ENCODE results near the gene DAPK2. TPM values are rescaled to one million over a fixed set of nuclear protein-coding genes. Genes with fewer than 3 reads are reported as not detected.
A peak's percentile ranks its signal among the peaks of the same experiment; 100 is the strongest.

The DAPK2 gene
- total RNA-seq, 4 donors from 2014 or later = 47.4 to 105 (median 78.7) TPM

DNA sequence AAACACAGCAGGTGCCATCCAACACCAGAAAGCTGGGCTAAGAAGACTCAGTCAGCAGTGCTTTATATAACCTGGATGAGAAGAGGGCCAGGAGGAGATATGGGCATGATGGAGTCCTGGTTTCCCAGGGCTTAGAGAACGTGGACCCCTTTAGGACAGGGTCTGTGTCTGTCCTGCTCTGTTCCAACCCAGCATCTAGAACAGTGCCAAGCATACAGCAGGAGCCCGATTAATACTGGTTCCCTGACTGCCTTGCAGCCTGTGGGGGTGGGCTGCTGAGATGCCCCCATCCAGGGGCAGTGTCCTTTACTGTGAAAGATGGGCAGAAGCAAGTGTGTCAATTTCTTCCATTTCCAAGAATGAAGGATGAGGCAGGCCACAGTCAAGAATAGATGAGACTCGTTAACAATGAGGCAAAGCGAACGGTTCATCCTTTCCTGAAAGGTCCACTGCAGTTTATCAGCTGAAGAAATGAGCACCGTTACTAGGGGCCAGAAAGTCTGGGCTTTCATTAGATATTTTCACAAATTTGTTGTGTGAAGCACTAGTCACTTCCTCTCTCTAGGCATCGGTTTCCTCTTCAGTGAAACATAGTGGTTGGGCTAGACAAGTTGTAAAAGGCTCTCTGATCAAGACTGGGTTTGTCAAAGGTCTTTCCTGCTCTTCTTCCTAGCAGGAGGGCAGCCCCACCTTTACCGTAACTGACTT, 140.6 kb downstream of the DAPK2 start:
- H3K27ac ChIP-seq = peak overlapping the region in 2 of 3 donors; percentile 41 to 70

DNA sequence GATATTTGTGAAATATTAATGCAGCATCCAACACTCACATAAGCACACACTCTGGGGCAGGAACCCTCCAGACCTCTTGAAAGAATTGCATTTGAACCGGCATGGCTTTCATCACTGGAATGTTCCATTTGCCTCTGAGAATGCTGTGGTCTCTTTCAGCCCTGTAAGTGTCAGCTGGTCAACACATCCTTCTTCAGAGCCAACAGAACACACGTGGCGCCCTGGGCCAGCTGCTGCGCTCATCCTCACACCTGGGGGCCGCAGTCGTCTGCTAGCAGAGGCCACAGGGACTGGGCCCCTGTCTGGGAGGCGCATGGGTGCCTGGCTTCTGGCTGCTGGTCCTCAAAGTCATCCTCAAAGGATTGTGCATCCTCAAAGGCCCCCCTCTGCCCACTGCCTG, 141.2 kb downstream of the DAPK2 start:
- Histone ChIP-seq H3K27ac (peak overlapping the region in 1 of 3 donors; percentile 70), H3K36me3 (peaks cover 0 to 5% of the 10 kb centered on the region in 2 donors), H3K27me3 (no peaks in the 10 kb centered on the region), H3K4me3 (replicated peaks in 1 of 3) (no peak overlapping the region), H3K9me3 (no peaks in the 10 kb centered on the region), H3K4me1 (peaks cover 22 to 38% of the 10 kb centered on the region in 2 donors)
- no peak for DNase-seq
- WGBS, 2 donors = 90 to 92% methylated on average over 7 of the region's 7 CpGs
- intact Hi-C loops (cut with DNase I) = no loop called here
- TF ChIP-seq, protein P1, sequence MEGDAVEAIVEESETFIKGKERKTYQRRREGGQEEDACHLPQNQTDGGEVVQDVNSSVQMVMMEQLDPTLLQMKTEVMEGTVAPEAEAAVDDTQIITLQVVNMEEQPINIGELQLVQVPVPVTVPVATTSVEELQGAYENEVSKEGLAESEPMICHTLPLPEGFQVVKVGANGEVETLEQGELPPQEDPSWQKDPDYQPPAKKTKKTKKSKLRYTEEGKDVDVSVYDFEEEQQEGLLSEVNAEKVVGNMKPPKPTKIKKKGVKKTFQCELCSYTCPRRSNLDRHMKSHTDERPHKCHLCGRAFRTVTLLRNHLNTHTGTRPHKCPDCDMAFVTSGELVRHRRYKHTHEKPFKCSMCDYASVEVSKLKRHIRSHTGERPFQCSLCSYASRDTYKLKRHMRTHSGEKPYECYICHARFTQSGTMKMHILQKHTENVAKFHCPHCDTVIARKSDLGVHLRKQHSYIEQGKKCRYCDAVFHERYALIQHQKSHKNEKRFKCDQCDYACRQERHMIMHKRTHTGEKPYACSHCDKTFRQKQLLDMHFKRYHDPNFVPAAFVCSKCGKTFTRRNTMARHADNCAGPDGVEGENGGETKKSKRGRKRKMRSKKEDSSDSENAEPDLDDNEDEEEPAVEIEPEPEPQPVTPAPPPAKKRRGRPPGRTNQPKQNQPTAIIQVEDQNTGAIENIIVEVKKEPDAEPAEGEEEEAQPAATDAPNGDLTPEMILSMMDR (IDR thresholded peaks at IDR 0.05) = no peak
- no peak for TF ChIP-seq POLR2A (IDR thresholded peaks at IDR 0.05)

More for the DNA sequence above, 140.6 kb downstream of the DAPK2 start:
- Histone ChIP-seq H3K36me3 (peaks cover 0 to 5% of the 10 kb centered on the region in 2 donors), H3K27me3 (no peaks in the 10 kb centered on the region), H3K4me1 (peaks cover 28 to 44% of the 10 kb centered on the region in 2 donors), H3K4me3 (replicated peaks in 1 of 3) (no peak overlapping the region), H3K9me3 (no peaks in the 10 kb centered on the region)
- no peak for DNase-seq
- intact Hi-C loops (cut with DNase I) = no loop called here
- TF ChIP-seq, protein P1 (IDR thresholded peaks at IDR 0.05) = no peak
- no peak for TF ChIP-seq POLR2A (IDR thresholded peaks at IDR 0.05)
- 72 to 81% methylated on average over 8 of the region's 8 CpGs for WGBS, 2 donors

DNA sequence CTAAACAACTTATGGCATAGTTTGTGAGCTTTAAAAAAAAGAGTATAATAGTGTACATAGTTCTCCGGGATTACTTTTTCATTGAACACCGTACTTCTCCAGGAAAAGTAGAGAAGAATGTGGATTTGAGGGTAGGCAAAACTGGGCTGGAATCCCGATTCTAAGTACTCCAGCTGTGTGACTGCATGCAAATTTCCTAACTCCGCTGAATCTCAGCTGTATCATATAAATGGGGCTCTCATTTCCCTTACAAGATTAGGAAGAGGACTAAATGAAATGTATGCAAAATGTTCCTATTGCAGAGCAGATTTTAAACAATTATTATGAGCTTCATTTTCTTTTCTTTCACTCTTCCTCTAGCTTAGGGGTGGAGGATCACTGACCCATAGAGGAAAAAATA, 142.2 kb downstream of the DAPK2 start:
- peaks cover 0 to 5% of the 10 kb centered on the region in 2 donors for H3K36me3 ChIP-seq
- no peak overlapping the region for H3K4me3 ChIP-seq (replicated peaks in 1 of 3)
- WGBS, 2 donors = 75 to 85% methylated on average over 4 of the region's 4 CpGs
- no peaks in the 10 kb centered on the region for H3K27me3 ChIP-seq
- intact Hi-C loops (cut with DNase I) = no loop called here
- H3K4me1 ChIP-seq = peaks cover 15 to 35% of the 10 kb centered on the region in 2 donors
- H3K27ac ChIP-seq = no peak overlapping the region
- TF ChIP-seq, protein P1 (IDR thresholded peaks at IDR 0.05) = no peak
- TF ChIP-seq POLR2A (IDR thresholded peaks at IDR 0.05) = no peak
- DNase-seq = no peak
- no peaks in the 10 kb centered on the region for H3K9me3 ChIP-seq

DNA sequence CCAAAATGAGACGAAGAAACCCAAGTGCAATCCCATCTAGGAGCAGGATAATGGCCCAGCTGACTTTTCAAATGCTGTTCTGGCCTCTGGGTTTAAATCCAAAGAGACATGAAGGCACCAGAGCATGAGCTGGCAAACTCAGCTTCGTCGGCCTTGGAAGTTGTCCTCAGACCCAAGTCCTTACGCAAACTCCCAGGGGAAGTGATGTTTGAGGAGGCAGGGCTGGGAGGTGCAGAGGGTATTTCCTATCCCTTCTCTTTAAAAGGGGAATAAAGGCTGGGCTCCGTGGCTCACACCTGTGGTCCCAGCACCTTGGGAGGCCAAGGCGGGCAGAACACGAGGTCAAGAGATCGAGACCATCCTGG, 143.6 kb downstream of the DAPK2 start:
- intact Hi-C loops (cut with DNase I) = no loop called here
- Histone ChIP-seq H3K9me3 (no peaks in the 10 kb centered on the region), H3K27ac (no peak overlapping the region), H3K4me1 (peaks cover 15 to 34% of the 10 kb centered on the region in 2 donors), H3K36me3 (peaks cover 0 to under 1% of the 10 kb centered on the region in 2 donors), H3K27me3 (no peaks in the 10 kb centered on the region), H3K4me3 (replicated peaks in 1 of 3) (no peak overlapping the region)
- no peak for DNase-seq
- 82% methylated on average over 8 of the region's 8 CpGs for WGBS, 2 donors
- no peak for TF ChIP-seq POLR2A (IDR thresholded peaks at IDR 0.05)
- TF ChIP-seq, protein P1 (IDR thresholded peaks at IDR 0.05) = no peak

DNA sequence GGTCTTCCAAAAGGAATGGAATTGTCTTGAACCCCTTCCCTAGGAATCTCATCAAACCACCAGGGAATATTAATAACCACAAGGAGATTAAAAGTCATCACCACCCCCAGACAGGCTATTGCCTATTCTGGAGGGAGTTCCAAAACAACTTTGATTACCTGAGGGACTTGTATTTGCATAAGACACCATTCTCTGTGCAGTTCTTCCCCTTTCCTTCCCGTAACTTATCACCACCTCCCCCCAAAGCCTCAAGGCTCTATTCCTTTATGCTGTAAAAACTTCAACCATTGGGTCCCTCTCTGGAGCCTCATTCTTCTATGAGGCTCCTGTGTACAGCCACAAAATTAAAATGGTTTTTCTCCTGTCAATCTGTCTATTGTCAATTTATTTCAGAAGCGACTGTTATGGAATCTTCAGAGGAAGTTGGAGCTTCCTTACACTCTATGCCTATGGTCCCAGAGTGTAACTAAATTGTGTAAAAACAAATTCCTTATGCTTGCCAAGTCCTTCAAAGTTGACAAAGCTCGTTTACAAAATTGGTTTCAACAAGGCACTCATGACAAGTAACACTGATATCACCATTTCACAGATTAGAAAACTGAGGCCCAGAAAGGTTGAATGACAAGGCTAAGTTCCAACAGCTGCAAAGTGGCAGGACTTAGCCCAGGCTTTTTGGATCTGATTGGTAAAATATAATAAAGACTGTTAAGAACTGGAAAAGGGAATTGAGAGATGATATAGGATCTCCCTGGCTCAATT, 144.2 kb downstream of the DAPK2 start:
- H3K4me3 ChIP-seq (replicated peaks in 1 of 3) = no peak overlapping the region
- peaks cover 15 to 38% of the 10 kb centered on the region in 2 donors for H3K4me1 ChIP-seq
- no peaks in the 10 kb centered on the region for H3K36me3 ChIP-seq
- H3K27me3 ChIP-seq = no peaks in the 10 kb centered on the region
- TF ChIP-seq, protein P1 (IDR thresholded peaks at IDR 0.05) = no peak
- TF ChIP-seq POLR2A (IDR thresholded peaks at IDR 0.05) = no peak
- intact Hi-C loops (cut with DNase I) = no loop called here
- no peaks in the 10 kb centered on the region for H3K9me3 ChIP-seq
- 69 to 70% methylated on average over 3 of the region's 3 CpGs for WGBS, 2 donors
- no peak overlapping the region for H3K27ac ChIP-seq
- DNase-seq = no peak
